COR-L47 (cell line): ENCODE results near the gene MTMR11.

Source experiments
- DNase-seq: peaks from one replicate; lab custom pipeline; 2025; lab: John Stamatoyannopoulos, UW

The MTMR11 gene

DNA sequence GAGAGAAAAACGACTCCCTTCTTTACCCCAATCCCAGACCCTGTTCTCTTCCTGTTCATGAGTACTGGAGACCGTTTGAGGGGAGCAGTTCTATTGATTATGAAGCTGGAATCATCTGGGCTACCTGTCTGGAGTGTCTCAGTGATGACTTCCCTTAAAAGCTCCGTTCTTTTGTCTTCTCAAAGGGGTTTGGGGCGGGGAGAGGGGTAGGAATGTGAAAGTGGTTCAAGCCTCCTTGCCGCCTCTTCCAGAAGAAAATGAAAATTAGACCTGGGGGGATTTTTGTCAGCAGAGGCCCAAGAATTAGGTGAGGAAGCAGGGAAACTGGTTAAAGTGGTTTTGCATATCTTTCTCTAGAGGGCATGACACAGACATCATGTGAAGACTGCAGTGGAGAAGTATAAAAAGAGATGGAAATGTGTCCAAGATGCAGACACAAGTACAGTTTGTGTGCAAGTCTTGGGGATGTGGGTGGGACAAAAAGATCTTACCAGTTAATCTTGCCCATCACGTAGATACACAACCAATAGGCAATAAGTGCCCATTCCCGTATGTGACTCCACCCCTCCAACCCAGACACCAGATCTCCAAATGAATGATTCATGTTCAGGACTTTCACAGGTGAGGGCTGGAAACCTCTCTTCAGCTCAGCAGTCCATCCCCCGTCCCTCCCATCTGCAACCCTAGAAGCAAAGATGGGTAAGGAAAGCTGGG lies 470 bp upstream of the MTMR11 start:
- DNase-seq: no peak

GRCh38 chr1:149934356-149934755 lies 2.3 kb downstream of the MTMR11 start:
- no peak for DNase-seq

GRCh38 chr1:149933208-149933607 lies 3.5 kb downstream of the MTMR11 start:
- DNase-seq: no peak

- no peak for DNase-seq
Observed at GRCh38 chr1:149932474-149932873, 4.2 kb downstream of the MTMR11 start.

- no peak for DNase-seq
Observed at GRCh38 chr1:149931212-149931790, 5.4 kb downstream of the MTMR11 start.

GRCh38 chr1:149929856-149930255 lies 6.8 kb downstream of the MTMR11 start:
- DNase-seq: no peak

- DNase-seq: no peak
Observed at GRCh38 chr1:149928401-149928724, 8.3 kb downstream of the MTMR11 start.

DNA sequence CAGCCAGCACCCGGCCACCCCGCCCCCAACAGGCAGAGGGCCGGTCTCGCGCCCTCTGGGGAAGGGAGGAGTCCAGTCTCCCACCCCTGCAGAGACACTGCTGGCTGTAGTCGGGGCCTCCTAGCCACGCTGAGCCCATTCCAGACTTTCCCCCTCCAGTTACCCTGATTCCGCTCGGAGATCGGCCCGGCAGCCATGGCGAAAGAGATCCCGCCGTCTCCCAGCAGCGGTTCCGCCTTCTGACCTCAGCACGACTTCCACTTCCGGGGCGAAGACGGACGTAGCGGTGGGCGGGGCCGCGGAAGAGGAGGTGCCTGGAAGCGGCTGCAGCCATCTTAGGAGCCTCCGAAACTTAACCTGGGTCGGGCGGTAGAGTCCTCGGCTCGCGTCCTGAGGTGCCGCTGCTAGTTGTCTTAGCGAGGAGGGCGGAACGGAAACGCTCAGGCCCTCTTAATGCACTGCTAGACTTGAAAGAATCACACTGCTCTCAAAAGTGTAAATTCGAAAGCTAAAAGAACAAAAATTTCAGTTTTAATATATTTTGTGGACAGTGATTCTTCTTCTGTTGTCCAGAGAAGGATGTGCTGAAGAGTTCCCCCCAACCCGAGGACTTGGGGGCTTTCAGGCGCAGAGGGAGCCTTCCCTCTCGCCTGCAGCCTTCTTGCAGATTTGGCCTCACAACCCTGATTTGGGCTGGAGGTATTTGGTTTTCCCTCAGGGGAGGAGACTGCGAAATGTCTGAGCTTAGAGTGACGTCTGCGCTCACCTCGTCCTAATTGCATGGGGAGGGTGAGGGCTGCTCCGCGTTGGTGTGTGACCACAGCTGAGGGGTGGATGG lies 8.9 kb downstream of the MTMR11 start, which contains the start of gene SF3B4:
SF3B4 (minus strand) TSS at position 241 of the 838 bp plus-strand sequence; CDS start at position 197, 44 bp downstream.
- DNase-seq: peak; percentile 89

DNA sequence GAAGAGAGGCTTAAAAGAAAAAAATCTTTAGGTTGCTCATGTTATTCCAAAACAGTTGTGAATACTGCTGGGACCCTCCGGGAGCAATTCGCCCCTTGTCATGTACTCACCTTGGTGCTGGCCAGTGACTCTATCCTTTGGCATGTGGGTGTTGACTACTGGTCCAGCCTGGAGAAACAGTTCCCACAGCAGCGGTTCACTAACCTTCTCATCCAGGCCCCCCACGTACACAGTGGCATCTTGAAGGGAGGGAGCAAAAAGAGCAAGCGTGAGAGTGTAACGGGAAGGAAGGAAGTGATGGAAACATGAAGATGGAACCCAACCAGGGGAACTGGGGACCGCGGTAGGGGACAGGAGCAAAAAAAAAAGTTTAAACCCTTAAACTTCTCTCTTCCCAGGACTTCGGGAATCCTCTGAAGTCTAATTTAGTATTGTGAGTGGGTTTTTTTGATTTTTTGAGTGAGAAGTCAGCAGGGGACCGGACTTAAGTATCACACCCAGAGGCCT lies 9.6 kb downstream of the MTMR11 start:
- DNase-seq: no peak

- DNase-seq: no peak
Observed at GRCh38 chr1:149926296-149926695, 10.4 kb downstream of the MTMR11 start.

- no peak for DNase-seq
Observed at GRCh38 chr1:149925751-149926150, 10.9 kb downstream of the MTMR11 start.

DNA sequence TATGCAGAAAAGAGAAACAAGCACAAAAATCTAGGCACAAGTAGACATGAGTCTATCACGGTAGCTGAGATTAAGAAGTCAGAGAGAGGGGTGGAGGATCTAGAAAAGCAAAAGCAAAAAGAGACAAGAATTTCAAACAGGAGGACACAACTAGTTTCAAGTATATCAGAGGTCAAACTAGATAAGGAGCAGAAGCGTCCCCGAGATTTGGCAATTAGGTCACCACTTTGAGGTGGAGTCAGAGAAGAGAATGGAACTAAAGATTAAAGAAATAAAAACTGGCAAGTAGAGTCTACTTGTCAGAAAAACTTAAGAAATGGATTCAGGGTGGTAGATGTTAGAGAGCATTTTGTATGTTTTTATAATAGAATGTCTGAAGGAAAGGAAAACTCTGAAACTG lies 11.3 kb downstream of the MTMR11 start:
- DNase-seq: no peak

- no peak for DNase-seq
Observed at GRCh38 chr1:149923626-149924025, 13.1 kb downstream of the MTMR11 start.

GRCh38 chr1:149917571-149918144 lies 19.0 kb downstream of the MTMR11 start, which contains the start of gene SV2A:
TSS of gene SV2A (minus strand) at chr1:149917844. CDS start at chr1:149913840, 4,004 bp downstream.
- DNase-seq: peak; percentile 53

DNA sequence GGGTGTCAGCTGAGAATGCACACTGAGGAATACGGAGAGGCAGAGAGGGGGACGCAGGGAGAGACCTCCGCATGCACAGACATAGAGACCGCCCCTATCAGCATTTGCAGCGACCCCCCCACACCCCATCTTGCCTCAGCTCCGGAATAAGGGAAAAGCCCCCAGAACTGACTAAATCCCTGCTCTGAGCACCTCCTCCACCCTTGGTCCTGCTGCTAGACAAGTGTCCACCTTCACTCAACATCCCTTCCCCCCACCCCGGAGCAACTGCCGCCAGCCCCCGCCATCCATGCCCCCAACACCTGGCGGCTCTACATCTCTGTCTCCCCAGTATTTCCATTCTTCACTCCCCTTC lies 19.8 kb downstream of the MTMR11 start:
- no peak for DNase-seq

DNA sequence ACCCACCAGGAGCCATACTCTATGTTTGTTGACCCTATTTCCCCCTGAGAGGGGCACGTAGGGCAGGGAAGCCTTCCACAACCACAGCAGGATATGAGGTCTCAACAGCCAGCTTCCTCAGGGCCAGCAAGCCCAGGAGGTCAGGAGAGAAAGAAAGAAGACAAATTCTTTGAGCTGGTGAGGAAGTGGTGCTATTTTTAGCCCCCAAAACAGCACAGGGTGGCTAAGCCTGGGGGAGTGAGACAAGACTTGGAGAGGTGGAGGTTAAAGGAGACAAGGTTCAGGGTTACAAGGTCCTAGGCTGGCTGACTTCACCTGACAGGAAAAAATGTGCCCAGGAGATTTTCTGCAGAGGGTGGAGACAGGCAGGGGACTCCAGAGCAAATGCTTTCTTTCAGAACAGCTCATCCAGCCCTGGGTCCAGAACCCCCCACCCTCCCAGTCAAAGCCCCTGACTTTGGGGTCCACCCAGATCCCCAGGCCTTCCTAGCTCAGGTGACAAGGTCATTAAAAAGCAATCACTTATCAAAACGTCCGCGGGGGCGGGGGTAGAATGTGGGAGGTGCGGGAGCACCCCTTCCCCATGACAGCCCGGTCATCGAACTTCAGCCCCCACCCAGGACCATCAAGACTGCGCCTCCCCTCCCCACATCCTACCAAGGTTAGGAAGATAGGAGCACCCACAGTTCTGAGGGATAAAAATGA lies 20.3 kb downstream of the MTMR11 start:
- DNase-seq: no peak

GRCh38 chr1:149915429-149916192 lies 21.1 kb downstream of the MTMR11 start:
- no peak for DNase-seq

GRCh38 chr1:149914545-149914944 lies 22.1 kb downstream of the MTMR11 start:
- DNase-seq: no peak

DNA sequence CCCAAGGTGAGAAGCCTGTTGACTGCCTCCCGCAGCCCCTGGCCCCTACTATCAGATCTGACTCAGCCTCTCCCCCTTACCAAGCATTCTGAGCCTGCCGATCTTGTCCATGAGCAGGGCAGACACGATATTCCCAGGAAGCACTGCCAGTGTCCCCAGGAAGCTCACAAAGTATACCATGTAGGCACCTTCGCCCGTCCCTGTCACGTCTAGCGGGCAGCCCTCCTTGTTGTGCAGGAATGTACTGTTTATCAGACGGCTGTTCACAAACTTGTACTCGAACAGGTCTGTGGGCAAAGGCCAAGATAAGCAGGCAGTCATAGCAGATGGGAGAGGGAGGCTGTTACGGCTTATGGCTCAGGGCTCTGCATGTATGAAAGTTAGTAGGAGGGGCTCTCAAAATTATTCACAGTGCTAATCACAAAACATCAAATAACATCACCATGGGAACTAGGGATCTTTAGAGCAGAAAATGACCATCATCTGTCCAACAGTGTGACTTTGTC lies 30.1 kb downstream of the MTMR11 start:
- no peak for DNase-seq

DNA sequence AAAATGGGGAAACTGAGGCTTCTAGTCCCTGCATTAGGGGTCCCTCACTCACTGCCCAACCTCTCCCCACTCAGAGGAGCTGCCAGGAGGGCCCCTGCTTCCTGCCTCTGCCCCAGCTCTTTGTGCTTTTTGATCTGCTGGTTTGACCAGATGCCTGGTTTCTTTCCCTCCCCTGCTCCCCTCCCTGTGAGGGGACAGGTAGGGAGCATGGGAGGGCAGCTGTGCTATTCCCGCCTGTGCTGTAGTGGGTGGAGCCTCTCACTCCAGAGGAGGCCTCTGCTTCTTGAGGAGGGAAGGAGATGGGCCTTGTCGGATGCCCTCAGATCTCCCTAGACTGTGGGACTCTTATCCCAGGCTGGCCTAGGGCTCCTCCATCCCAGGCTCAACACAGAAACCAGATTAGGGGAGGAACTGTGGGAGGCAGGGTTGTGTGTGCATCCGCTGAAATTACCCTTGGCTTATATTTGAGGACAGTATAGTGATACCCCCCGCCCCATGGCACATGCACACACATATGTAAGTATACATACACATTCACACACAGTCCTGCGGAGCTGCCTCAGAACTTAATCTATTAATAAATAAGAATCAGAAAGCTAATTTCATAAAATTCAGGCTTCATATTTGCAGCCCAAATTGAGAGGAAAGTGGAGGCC lies 32.7 kb downstream of the MTMR11 start:
- DNase-seq: no peak
